Limb (tissue), 2 donors: Measurements from ENCODE around the gene USP31.

Experiments used
- DNase-seq, 2 donors: peaks; one replicate each; pipeline ENCODE4 v3.0.0-alpha.2; 2016; ENCODE audit errors: extremely low spot score in 2 of 2

Gene USP31

DNA sequence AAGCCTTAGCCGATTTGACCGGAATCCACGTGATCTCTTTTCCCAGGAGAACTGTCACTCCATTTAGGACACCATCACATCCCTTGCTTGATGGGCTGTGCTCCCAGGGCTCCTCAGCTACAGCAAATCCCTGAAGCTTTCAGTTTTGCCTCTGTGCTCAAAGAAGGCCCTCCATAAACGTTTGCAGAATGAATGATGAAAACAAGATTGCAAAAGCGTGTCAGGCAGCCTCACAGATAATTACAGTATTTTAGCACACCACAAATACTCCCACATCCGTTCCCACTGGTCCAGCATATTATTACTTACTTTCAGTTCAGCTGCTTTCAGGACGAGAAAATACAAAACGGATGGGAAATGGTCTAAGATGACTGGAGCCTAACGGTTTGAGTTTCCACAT is 84.6 kb downstream of the USP31 start:
- no peak for DNase-seq

GRCh38 chr16:23062524-23062923 is 86.7 kb downstream of the USP31 start:
- DNase-seq, result no peak

- DNase-seq, result no peak
These were observed 87.6 kb downstream of the USP31 start for GRCh38 chr16:23061669-23062068.

DNA sequence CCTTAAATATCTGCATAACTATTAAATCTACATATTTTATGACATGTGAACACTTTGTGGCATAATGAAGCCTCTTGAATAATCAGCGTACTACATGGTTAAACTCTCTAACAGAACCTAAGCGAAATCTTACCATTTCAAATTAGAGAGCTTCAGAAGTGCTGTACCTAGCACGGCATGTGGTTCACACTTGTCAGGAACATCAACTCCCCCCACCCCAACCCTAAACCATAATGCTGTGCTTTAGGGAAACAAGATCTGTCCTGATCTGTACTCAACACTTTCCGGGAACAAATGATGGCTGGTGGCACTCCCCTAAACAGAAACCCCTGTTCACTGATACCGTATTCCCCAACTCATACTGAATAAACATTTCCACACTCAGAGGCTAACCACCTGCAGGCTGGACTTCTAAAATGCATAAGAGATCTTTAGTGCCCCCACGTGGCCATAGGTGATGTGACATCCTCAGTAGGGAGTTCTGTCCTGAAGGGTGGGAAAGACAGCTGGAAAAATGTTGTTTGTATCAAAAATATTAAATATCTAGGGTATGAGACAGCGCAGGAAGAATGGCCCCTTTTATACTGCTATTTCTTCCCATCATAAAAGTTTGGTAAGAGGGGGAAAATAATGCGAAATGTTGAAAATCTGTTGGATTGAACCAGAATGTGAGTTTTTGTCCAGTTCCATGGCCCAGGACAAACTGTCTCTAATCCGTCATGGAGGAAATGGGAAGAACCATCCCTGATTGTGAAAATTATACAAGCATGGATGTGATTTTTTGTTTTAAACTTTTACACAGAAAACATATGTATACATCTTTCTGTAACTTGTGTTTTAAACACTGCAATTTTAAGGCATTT is 88.6 kb downstream of the USP31 start:
- DNase-seq, result peak; percentile 74

GRCh38 chr16:23059433-23059832 is 89.8 kb downstream of the USP31 start:
- DNase-seq, result no peak

DNA sequence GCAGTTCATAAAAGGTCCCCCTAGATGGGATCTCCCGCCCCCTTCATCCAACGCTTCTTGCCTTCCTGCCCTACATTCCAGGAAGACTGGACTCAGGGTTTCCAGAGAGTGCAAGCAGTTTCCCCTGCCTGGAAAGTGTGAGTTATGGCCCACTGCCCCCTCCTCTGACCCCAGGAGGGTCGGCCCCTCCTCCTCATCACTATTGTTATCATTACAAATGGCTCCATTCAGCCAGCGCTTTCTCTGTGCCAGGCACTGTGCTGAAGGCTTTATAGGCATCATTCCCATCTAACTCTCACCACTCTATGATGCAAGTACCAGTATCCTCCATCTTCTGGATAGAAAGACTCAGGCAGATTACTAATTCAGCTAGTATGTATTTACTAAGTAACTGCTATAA is 90.7 kb downstream of the USP31 start:
- DNase-seq, result no peak

GRCh38 chr16:23057013-23057596 is 92.1 kb downstream of the USP31 start:
- DNase-seq, result no peak

DNA sequence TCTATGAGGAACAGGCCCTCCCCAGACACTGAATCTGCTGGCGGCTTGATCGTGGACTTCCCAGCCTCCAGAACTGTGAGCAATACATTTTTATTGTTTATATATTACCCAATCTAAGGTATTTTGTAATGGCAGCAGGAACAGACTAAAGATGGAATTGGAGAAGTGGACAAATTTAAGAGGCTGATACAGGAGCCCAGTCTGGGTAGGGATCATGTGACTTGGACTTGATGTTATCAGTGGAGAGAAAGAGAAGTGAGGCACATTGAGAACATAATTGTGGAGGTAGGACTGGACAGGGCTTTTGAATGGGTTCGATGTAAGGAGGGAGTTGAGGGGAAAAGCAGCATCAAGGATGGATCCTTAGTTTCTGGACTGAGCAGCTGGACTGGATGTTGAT is 93.8 kb downstream of the USP31 start:
- no peak for DNase-seq

- no peak for DNase-seq
These were observed 96.2 kb downstream of the USP31 start for GRCh38 chr16:23052908-23053580.

- no peak for DNase-seq
These were observed 97.0 kb downstream of the USP31 start for GRCh38 chr16:23052221-23052620.

DNA sequence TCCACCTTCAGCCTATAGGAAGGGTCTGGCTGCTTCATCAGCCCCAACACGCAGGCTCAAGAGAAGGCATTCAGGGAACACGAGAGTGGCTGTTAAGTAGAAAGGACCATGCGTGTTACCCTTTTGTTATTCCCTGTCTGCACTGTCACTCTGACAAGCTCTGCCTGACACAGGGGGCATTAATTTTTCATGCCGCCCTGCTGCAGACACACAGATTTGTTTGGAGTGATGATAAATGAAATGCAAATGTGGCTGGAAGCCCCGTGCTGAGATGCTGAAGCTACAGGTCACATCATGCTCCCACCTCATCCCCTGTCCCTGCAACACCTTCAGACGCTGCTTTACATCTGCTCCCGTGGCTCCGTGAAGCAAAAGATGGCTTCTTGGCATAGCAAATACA is 97.7 kb downstream of the USP31 start:
- DNase-seq, result no peak

DNA sequence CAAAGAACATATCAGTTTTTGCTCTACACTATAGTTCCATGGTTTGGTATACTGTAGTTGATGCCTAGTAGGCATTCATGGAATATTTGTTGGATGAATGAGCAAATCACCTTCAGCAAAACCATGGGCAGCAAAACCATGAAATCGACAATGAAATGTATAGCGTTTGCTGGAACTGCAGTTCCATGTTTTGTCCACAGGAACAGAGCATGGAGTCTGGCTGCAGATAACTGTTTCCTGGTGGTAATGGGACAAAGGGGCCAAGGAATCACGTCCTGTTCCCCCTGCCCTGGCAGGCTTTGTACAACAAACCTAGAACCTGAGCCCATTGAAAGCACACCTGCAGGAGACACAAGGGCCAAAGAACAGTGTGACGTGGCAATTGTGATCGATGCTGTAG is 101.1 kb downstream of the USP31 start:
- DNase-seq, result no peak

DNA sequence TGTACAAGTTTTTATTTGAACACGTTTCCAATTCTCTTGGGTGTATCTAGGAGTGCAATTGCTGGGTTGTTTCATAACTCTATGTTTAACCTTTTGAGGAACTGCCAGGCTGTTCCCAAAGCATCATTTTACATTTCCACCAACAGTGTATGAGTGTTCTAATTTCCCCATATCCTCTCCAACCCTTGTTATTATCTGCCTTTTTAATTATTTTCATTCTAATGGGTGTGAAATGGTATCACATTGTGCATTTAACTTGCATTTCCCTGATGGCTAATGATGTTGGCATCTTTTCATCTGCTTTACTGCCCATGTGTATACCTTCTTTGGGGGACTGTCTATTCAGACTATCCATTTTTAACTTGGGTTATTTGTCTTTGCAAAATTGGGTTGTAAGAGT is 104.2 kb downstream of the USP31 start:
- DNase-seq, result no peak

DNA sequence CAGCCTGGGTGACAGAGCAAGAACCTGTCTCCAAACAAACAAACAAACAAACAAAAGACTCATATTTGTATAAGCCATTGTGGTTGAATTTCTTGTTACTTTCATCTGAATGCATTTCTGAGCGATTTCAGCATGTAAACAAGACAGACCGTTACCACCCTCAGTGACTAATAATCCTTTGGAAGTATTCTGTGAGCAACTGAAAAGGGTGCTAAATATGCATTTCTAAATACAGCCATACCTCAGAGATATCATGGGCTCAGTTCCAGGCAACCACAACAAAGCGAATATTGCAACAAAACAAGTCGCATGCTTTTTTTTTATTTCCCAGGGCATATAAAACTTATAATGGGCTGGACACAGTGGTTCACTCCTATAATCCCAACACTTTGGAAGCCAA is 109.0 kb downstream of the USP31 start:
- no peak for DNase-seq

GRCh38 chr16:23039118-23039517 is 110.1 kb downstream of the USP31 start:
- DNase-seq, result no peak

DNA sequence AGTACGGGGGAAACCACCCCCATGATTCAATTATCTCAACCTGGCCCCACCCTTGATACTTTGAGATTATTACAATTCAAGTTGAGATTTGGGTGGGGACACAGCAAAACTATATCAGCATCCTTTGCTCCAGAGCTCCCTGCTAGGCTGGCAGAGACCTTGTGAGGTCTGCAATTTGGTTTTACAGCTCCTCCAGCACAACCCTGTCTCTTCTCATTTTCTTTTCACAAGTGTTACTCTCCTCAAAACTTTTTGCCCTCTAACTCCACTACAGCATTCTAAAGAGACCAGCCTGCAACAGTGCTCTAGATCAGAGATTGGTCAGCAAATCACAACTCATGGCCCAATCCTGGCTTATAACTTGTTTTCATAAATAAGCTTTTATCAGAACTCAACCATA is 114.0 kb downstream of the USP31 start:
- no peak for DNase-seq

DNA sequence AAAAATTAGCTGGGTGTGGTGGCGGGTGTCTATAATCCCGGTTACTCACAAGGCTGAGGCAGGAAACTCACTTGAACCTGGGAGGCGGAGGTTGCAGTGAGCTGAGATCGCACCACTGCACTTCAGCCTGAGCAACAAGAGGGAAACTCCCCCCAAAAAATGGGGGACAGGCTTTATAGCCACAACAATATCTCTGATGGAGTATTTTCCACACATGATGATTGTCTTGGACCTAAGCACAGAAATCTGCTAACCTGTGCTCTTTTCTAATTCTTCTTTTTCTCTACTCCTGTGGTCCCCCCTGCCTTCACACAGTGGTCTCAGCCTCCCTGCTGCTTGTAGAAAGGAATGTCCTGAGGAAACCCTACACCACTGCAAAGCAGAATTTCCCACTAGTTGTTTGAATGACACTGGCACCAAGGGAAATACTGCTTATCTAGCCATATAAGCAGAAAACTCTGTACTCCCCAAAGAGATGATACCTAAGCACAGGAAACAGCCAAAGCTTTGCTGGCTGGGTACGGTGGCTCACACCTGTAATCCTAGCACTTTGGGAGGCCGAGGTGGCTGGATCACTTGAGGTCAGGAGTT is 117.6 kb downstream of the USP31 start:
- no peak for DNase-seq

DNA sequence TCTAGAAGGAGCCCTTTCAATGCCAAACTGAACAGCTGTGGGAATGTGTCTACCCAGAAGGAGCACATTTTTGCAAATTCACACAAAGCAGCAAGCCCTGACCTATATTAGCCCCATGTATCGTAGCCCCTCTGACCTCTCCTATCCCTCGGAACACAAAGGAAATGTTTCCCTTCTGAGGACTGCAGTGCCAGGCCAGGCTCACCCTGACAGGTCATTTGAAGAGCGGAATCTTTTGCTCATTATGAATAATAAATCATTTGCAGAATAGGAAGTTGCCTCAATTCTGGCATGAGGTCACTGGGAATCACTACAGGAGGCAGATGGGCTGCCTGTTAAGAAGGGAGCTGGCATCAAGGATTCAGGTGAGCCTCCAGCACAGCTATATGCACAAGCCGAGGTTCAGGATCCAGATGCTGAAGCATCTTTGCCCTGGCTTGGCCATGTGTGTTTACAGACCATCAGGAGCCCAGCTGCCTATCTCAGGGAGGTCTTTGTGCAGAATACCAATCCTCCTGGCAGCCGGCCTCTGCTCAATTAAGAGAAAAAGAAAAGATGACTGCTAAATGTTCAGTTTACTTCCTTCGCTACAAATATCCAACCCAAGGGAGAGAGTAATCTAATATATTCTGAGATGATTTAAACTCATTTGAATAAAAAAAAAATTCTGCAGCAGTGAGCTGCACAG is 119.4 kb downstream of the USP31 start:
- DNase-seq, result no peak

DNA sequence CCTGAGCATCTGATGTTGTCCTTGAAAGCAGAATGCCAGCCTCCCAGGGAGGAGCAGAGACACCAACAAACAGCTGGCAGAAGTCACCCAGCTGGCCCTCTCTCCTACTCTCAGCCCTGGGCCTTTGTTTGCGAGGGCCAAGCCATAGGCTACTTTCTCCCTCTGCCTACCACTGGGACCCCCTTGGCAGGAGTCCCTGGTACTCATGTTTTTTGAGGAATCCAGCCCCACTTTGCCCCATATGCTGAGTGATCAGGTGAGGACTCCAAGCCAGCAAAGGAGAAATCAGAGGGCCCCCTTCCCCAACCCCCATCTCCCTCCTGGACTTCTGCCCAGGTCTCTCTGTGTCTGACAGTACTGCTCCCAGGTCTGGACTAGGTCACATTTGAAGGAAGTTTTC is 121.9 kb downstream of the USP31 start:
- no peak for DNase-seq

DNA sequence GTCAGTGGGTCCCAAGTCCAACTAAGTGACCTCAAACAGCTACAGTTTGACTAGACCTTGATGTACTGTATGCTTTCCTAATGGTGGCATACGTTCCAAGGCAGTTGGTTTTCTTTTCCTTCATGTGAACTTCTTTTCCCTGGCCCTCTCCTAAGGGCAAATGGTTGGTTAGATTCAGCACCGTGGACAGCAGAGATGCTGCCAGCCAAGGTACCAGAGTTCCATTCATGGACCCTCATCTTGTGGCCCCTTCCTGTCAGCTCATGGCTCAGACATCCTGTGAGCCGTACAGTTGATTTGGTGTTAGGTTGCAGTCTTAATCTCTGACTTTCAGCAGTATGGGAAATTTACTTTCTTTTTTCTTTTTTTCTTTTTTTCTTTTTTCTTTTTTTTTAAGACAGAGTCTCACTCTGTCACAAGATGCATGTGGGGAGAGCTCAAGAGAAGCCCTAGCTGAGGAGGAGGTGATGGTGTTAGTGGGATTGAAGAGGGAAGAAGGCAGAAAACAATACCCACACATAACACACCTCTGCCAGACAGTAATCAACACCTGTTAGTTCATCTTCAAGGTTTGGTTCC is 122.4 kb downstream of the USP31 start:
- peak; percentile 19 to 42 for DNase-seq

GRCh38 chr16:23025692-23026307 is 123.5 kb downstream of the USP31 start:
- DNase-seq, result peak in 1 of 2 donors; percentile 32
